H9 (cell line): ENCODE results near the gene BRSK2. TPM values are rescaled to one million over a fixed set of nuclear protein-coding genes. Genes with fewer than 3 reads are reported as not detected.

ENCODE experiments used
- DNase-seq: peaks from one replicate; pipeline ENCODE4 v3.0.0-alpha.2; 2017
- H2AFZ ChIP-seq: one replicate; pipeline ENCODE4 v1.6.1; 2013; ENCODE audit warnings: mild to moderate bottlenecking, low read length, control low read depth, moderate library complexity
- H2AK5ac ChIP-seq: 2 replicates; pipeline ENCODE4 v1.6.1; 2013; ENCODE audit warnings: low read length, control low read depth, mixed read lengths; ENCODE audit not compliant: insufficient read length
- H2BK120ac ChIP-seq: one replicate; pipeline ENCODE4 v1.6.1; 2013; ENCODE audit warnings: low read depth, mild to moderate bottlenecking, low read length, control low read depth, inconsistent platforms; ENCODE audit not compliant: poor library complexity, severe bottlenecking
- H2BK12ac ChIP-seq: 2 replicates; pipeline ENCODE4 v1.6.1; 2013; ENCODE audit warnings: low read length, control low read depth, mixed read lengths, low read depth; ENCODE audit not compliant: insufficient read length
- H2BK15ac ChIP-seq: 2 replicates; pipeline ENCODE4 v1.6.1; 2013; ENCODE audit warnings: low read depth, low read length, control low read depth
- H2BK20ac ChIP-seq: one replicate; pipeline ENCODE4 v1.6.1; 2013; ENCODE audit warnings: low read depth, mild to moderate bottlenecking, low read length, control low read depth, inconsistent platforms; ENCODE audit not compliant: poor library complexity, severe bottlenecking
- H2BK5ac ChIP-seq: 2 replicates; pipeline ENCODE4 v1.6.1; 2013; ENCODE audit warnings: low read length, control low read depth, mixed read lengths; ENCODE audit not compliant: insufficient read length
- H3K14ac ChIP-seq: 2 replicates; pipeline ENCODE4 v1.6.1; 2013; ENCODE audit warnings: low read length, control low read depth; ENCODE audit not compliant: insufficient read depth
- H3K18ac ChIP-seq: 2 replicates; pipeline ENCODE4 v1.6.1; 2013; ENCODE audit warnings: low read depth, mild to moderate bottlenecking, mixed read lengths, low read length, control low read depth; ENCODE audit not compliant: insufficient read length
- H3K23ac ChIP-seq: 2 replicates; pipeline ENCODE4 v1.6.1; 2013; ENCODE audit warnings: low read length, control low read depth, mixed read lengths, low read depth; ENCODE audit not compliant: insufficient read length
- H3K23me2 ChIP-seq: 2 replicates; pipeline ENCODE4 v1.6.1; 2013; ENCODE audit warnings: low read depth, mild to moderate bottlenecking, mixed read lengths, low read length, control low read depth; ENCODE audit not compliant: insufficient read length, poor library complexity, severe bottlenecking
- H3K27ac ChIP-seq: 2 replicates; pipeline ENCODE4 v1.5.1; 2013; ENCODE audit warnings: low read length, control low read depth, mixed read lengths, low read depth; ENCODE audit not compliant: insufficient read length
- H3K27me3 ChIP-seq: 2 replicates; pipeline ENCODE4 v1.6.1; 2013; ENCODE audit warnings: low read length, control low read depth, inconsistent platforms; ENCODE audit not compliant: insufficient read depth
- H3K4ac ChIP-seq: 2 replicates; pipeline ENCODE4 v1.6.1; 2013; ENCODE audit warnings: low read depth, mild to moderate bottlenecking, control low read depth, inconsistent platforms, low read length, moderate library complexity
- H3K4me1 ChIP-seq: 2 replicates; pipeline ENCODE4 v1.6.1; 2013; ENCODE audit warnings: low read length, control low read depth, inconsistent platforms; ENCODE audit not compliant: insufficient read depth
- H3K4me2 ChIP-seq: 2 replicates; pipeline ENCODE4 v1.6.1; 2013; ENCODE audit warnings: low read length, control low read depth, mixed read lengths; ENCODE audit not compliant: insufficient read length, insufficient read depth
- H3K56ac ChIP-seq: 2 replicates; pipeline ENCODE4 v1.6.1; 2013; ENCODE audit warnings: low read depth, mild to moderate bottlenecking, mixed read lengths, low read length, control low read depth; ENCODE audit not compliant: insufficient read length
- H3K79me1 ChIP-seq: 2 replicates; pipeline ENCODE4 v1.6.1; 2013; ENCODE audit warnings: low read depth, mild to moderate bottlenecking, moderate library complexity, low read length, control low read depth, inconsistent platforms; ENCODE audit not compliant: insufficient read depth, poor library complexity, severe bottlenecking
- H3K79me2 ChIP-seq: 2 replicates; pipeline ENCODE4 v1.6.1; 2013; ENCODE audit warnings: low read length, control low read depth, inconsistent platforms; ENCODE audit not compliant: insufficient read depth
- H3K9ac ChIP-seq: 2 replicates; pipeline ENCODE4 v1.6.1; 2013; ENCODE audit warnings: low read length, control low read depth, mixed read lengths; ENCODE audit not compliant: insufficient read length; ENCODE audit errors: extremely low read depth
- H3K9me3 ChIP-seq: one replicate; pipeline ENCODE4 v1.6.1; 2013; ENCODE audit warnings: low read depth, low read length, inconsistent platforms; ENCODE audit not compliant: control insufficient read depth
- H3T11ph ChIP-seq: one replicate; pipeline ENCODE4 v1.6.1; 2013; ENCODE audit warnings: mild to moderate bottlenecking, low read length, control low read depth, inconsistent platforms
- H4K20me1 ChIP-seq: one replicate; pipeline ENCODE4 v1.6.1; 2013; ENCODE audit not compliant: control insufficient read depth, insufficient read length, insufficient read depth
- H4K5ac ChIP-seq: 2 replicates; pipeline ENCODE4 v1.6.1; 2013; ENCODE audit warnings: low read depth, mild to moderate bottlenecking, mixed read lengths, low read length, control low read depth; ENCODE audit not compliant: insufficient read length
- H4K8ac ChIP-seq: replicated peaks from 2 replicates; pipeline ENCODE4 v1.6.1; 2013; ENCODE audit warnings: low read length, control low read depth, mixed read lengths, low read depth; ENCODE audit not compliant: insufficient read length
- H4K91ac ChIP-seq: 2 replicates; pipeline ENCODE4 v1.6.1; 2013; ENCODE audit warnings: low read depth, mild to moderate bottlenecking, moderate library complexity, mixed read lengths, low read length, control low read depth; ENCODE audit not compliant: insufficient read length
- H3K27ac Mint-ChIP-seq, 3 experiments: 2 replicates in 2 of 3; 3 replicates in 1 of 3; pipeline ENCODE4 v1.8.0; 2020 to 2021; ENCODE audit warnings: mixed read lengths in 3 of 3, mild to moderate bottlenecking in 1 of 3, moderate library complexity in 1 of 3
- H3K27me3 Mint-ChIP-seq: 2 replicates; pipeline ENCODE4 v1.8.0; 2021; ENCODE audit warnings: low read depth, mild to moderate bottlenecking, moderate library complexity, mixed read lengths
- H3K36me3 Mint-ChIP-seq, 3 experiments: 2 replicates in 2 of 3; 3 replicates in 1 of 3; pipeline ENCODE4 v1.8.0; 2020 to 2021; ENCODE audit warnings: low read depth in 3 of 3, mixed read lengths in 3 of 3; ENCODE audit not compliant: insufficient read depth in 1 of 3
- H3K4me1 Mint-ChIP-seq, 2 experiments: 2 replicates each; pipeline ENCODE4 v1.8.0; 2020; ENCODE audit warnings: mixed read lengths in 2 of 2
- H3K4me3 Mint-ChIP-seq, 2 experiments: 2 replicates in 1 of 2; 3 replicates in 1 of 2; pipeline ENCODE4 v1.8.0; 2020 to 2021; ENCODE audit warnings: mild to moderate bottlenecking in 2 of 2, mixed read lengths in 2 of 2, moderate library complexity in 1 of 2
- H3K9me3 Mint-ChIP-seq, 2 experiments: 2 replicates in 1 of 2; 3 replicates in 1 of 2; pipeline ENCODE4 v1.8.0; 2020; ENCODE audit warnings: mild to moderate bottlenecking in 2 of 2, mixed read lengths in 2 of 2, moderate library complexity in 1 of 2
- CTCF ChIP-seq: fragments of 200-600 bp; sonication (generic); conservative IDR thresholded peaks from 3 replicates; pipeline ENCODE4 v1.8.0; 2021; ENCODE audit warnings: antibody characterized with exemption, mild to moderate bottlenecking
- WGBS: extraction: QIAGEN DNeasy Blood & Tissue Kit; methylation state at CpG from one replicate; pipeline ENCODE4 v1.1.7; 2013; ENCODE audit warnings: missing lambda C conversion rate, low lambda C conversion rate, mixed read lengths; ENCODE audit not compliant: insufficient read length; ENCODE audit errors: extremely low coverage; 5-methylcytosine and 5-hydroxymethylcytosine counted together
- total RNA-seq: library from RNA; stranded (reverse); gene quantifications from 2 replicates; pipeline ENCODE4 v1.2.1, GENCODE V29; 2021

The BRSK2 gene
- total RNA-seq, 1 experiment from 2014 or later = 28.4 TPM

GRCh38 chr11:1401171-1401445 lies 11.4 kb downstream of the BRSK2 start:
- no peak overlapping the region for H3K23ac ChIP-seq
- H3K18ac ChIP-seq = no peak overlapping the region
- no peak overlapping the region for H4K8ac ChIP-seq
- Mint-ChIP-seq H3K27me3 (no peaks in the 10 kb centered on the region), H3K9me3 (no peaks in the 10 kb centered on the region), H3K27ac (no peak overlapping the region), H3K36me3 (no peaks in the 10 kb centered on the region), H3K4me3 (no peak overlapping the region), H3K4me1 (peaks cover 4 to 5% of the 10 kb centered on the region in 2 experiments; a peak in 3 of 4 replicates)
- H2BK15ac ChIP-seq = no peak overlapping the region
- H3K4me1 ChIP-seq = no peaks in the 10 kb centered on the region
- no peak overlapping the region for H4K5ac ChIP-seq
- H2AK5ac ChIP-seq = no peak overlapping the region
- TF ChIP-seq CTCF = no peak
- peaks cover 5% of the 10 kb centered on the region; the same call in 1 of the 2 replicates for H3K79me2 ChIP-seq
- no peak overlapping the region for H3K4ac ChIP-seq
- H3K14ac ChIP-seq = no peak overlapping the region
- no peaks in the 10 kb centered on the region for H3K9me3 ChIP-seq
- no peak overlapping the region for H4K91ac ChIP-seq
- no peak overlapping the region for H3T11ph ChIP-seq
- H2BK5ac ChIP-seq = no peak overlapping the region
- peaks cover 7% of the 10 kb centered on the region for H3K79me1 ChIP-seq
- H3K9ac ChIP-seq = no peak overlapping the region
- no peak overlapping the region for H2AFZ ChIP-seq
- H2BK120ac ChIP-seq = no peak overlapping the region
- no peak for DNase-seq
- no CpG with 5 or more reads among the region's 11 CpGs for WGBS
- no peak overlapping the region for H3K27ac ChIP-seq
- no peaks in the 10 kb centered on the region for H3K23me2 ChIP-seq
- H4K20me1 ChIP-seq = peaks cover 5% of the 10 kb centered on the region
- no peak overlapping the region for H3K56ac ChIP-seq
- no peaks in the 10 kb centered on the region for H3K27me3 ChIP-seq
- H2BK12ac ChIP-seq = no peak overlapping the region
- H3K4me2 ChIP-seq = no peak overlapping the region
- no peak overlapping the region for H2BK20ac ChIP-seq
